ENCODE results near the gene TBCEL. TPM values are rescaled to one million over a fixed set of nuclear protein-coding genes. Genes with fewer than 3 reads are reported as not detected.
A peak's percentile ranks its signal among the peaks of the same experiment; 100 is the strongest.

Gene TBCEL
- total and polyA plus RNA-seq, 8 donors = 3.3 to 19.4 (median 11.3) TPM

DNA sequence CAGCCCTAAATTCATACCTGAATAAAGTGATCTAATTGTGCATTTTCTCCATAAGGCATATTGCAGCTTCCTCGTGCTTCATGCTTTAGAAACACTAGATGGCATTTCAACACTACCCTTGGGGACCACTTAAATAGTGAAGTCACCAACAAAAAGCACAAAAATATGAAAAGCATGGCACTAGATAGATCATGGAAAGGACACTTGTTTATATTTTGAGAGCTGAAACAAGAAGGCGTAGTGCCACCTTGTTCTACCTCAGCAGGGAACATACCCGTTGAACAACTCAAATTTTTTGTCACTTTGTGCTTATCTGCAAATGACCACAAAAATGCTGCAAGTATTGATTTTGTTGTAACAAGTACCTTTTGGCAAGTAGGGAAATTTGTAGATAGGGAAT, 8.6 kb downstream of the TBCEL start:
- ATAC-seq (peak in 3 of 4 donors; percentile 48 to 74 (median 66)), FAIRE-seq (no peak), DNase-seq (no peak)
- H3K4me3 ChIP-seq = no peak overlapping the region
- no peaks in the 10 kb centered on the region for H3K4me1 ChIP-seq
- H3K36me3 ChIP-seq = no peaks in the 10 kb centered on the region
- no peaks in the 10 kb centered on the region for H3K27me3 ChIP-seq
- TF ChIP-seq, protein P1, sequence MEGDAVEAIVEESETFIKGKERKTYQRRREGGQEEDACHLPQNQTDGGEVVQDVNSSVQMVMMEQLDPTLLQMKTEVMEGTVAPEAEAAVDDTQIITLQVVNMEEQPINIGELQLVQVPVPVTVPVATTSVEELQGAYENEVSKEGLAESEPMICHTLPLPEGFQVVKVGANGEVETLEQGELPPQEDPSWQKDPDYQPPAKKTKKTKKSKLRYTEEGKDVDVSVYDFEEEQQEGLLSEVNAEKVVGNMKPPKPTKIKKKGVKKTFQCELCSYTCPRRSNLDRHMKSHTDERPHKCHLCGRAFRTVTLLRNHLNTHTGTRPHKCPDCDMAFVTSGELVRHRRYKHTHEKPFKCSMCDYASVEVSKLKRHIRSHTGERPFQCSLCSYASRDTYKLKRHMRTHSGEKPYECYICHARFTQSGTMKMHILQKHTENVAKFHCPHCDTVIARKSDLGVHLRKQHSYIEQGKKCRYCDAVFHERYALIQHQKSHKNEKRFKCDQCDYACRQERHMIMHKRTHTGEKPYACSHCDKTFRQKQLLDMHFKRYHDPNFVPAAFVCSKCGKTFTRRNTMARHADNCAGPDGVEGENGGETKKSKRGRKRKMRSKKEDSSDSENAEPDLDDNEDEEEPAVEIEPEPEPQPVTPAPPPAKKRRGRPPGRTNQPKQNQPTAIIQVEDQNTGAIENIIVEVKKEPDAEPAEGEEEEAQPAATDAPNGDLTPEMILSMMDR (IDR thresholded peaks at IDR 0.05) = no peak
- no peaks in the 10 kb centered on the region for H3K9me3 ChIP-seq
- intact Hi-C loops (cut with DNase I) = no loop called here
- no peak overlapping the region for H3K27ac ChIP-seq
- 67 to 72% methylated on average over 3 of the region's 3 CpGs for WGBS, 2 donors

DNA sequence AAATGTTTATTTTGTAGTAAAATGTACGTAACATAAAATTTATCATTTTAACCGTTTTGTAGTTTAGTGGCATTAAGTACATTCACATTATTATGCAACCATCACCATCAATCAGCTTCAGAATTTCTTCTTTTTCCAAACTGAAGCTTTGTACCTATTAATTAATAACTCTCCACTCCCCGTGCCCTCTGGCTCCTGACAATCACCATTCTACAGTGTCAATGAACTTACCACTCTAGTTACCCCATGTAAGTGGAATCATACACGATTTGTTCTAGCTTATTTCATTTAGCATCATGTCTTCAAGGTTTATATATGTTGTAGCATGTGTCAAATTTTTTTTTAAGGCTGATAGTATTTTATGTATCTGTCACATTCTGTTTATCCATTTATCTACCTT, 9.7 kb downstream of the TBCEL start:
- TF ChIP-seq, protein P1 (IDR thresholded peaks at IDR 0.05) = no peak
- ATAC-seq = peak in 1 of 4 donors; percentile 38
- no peak for FAIRE-seq
- 62 to 65% methylated on average over 4 of the region's 4 CpGs for WGBS, 2 donors
- Histone ChIP-seq H3K27me3 (no peaks in the 10 kb centered on the region), H3K4me3 (no peak overlapping the region), H3K9me3 (no peaks in the 10 kb centered on the region), H3K27ac (no peak overlapping the region), H3K4me1 (no peaks in the 10 kb centered on the region), H3K36me3 (no peaks in the 10 kb centered on the region)
- DNase-seq = no peak
- intact Hi-C loops (cut with DNase I) = no loop called here

DNA sequence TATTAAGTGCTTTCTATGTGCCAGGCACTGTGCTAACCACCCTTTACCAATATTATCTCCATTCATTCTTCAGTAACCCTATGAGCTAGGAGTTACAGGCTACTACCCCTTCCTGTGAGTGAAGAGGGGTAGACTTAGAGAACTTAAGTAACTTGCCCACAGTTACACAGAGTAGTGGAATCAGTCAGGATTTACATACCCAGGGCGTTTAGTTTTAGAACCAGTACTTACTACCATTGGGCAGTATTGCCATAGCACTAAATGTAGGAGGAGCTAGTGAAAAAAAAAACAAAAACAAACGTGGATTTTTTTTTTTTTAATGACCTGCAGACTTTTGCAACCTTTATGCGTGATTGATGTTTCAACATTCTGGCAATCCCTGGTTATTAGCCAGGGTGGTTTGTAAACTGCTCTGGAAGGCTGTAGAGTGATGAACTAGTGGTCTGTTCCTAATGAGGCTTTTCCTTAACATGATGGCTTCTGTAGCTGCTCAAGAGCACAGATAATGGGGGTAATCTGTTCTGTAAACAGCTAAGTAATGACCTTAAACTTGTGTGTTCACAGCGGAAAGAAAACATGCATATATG, 11.4 kb downstream of the TBCEL start:
- H3K9me3 ChIP-seq = no peaks in the 10 kb centered on the region
- 57 to 58% methylated on average over 4 of the region's 4 CpGs for WGBS, 2 donors
- intact Hi-C loops (cut with DNase I) = no loop called here
- DNase-seq (no peak), ATAC-seq (no peak), FAIRE-seq (no peak)
- no peaks in the 10 kb centered on the region for H3K4me1 ChIP-seq
- no peak overlapping the region for H3K4me3 ChIP-seq
- H3K27ac ChIP-seq = no peak overlapping the region
- TF ChIP-seq, protein P1 (IDR thresholded peaks at IDR 0.05) = no peak
- no peaks in the 10 kb centered on the region for H3K27me3 ChIP-seq
- no peaks in the 10 kb centered on the region for H3K36me3 ChIP-seq

DNA sequence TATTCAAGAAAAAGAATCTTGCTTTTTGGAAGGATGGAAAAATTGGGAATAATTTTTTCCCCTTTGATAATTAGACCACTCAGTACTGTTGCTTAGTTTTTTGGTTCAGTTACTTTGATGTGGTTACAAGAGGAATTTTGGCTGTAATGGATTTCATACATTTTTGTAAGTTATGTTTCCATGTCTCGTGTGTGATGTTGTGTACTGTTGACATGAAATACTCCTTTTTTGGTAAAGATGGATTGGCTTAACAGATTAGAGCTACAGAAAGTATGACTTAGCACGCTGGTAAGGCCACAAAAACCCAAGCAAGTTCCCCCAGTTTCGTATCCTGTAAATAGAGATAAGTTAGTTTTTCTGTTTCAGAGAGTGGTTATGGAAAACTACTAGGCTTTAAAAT, 11.9 kb downstream of the TBCEL start:
- ATAC-seq = no peak

DNA sequence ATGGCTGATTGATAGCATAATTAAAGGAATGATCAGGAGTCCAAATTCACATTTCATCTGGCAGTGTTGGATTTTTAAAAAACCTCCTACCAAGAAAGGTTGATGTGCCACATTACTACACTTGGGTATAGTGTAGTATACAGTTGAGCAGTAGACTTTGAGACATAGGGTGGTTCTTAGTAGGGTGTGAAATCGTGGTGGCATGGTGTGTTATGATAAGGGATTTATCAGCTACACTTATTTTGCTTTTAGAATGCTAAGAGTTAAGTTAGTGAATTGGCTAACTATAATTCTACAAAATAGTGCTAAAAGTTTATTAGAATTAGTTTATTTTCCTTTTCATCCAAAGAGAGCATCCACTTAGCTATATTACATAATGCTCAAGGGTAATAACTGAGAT, 13.1 kb downstream of the TBCEL start:
- WGBS, 2 donors = 39 to 43% methylated on average over 1 of the region's 1 CpG

More for the DNA sequence above, 11.9 kb downstream of the TBCEL start:
- H3K4me1 ChIP-seq = no peaks in the 10 kb centered on the region
- no peaks in the 10 kb centered on the region for H3K9me3 ChIP-seq
- intact Hi-C loops (cut with DNase I) = no loop called here
- H3K4me3 ChIP-seq = no peak overlapping the region
- DNase-seq (no peak), FAIRE-seq (no peak)
- no peaks in the 10 kb centered on the region for H3K27me3 ChIP-seq
- TF ChIP-seq, protein P1 (IDR thresholded peaks at IDR 0.05) = no peak
- 82 to 92% methylated on average over 3 of the region's 3 CpGs for WGBS, 2 donors
- no peak overlapping the region for H3K27ac ChIP-seq
- H3K36me3 ChIP-seq = no peaks in the 10 kb centered on the region

More for the DNA sequence above, 13.1 kb downstream of the TBCEL start:
- Histone ChIP-seq H3K4me3 (no peak overlapping the region), H3K27ac (no peak overlapping the region), H3K4me1 (no peaks in the 10 kb centered on the region), H3K9me3 (no peaks in the 10 kb centered on the region), H3K27me3 (no peaks in the 10 kb centered on the region), H3K36me3 (no peaks in the 10 kb centered on the region)
- no peak for FAIRE-seq
- intact Hi-C loops (cut with DNase I) = no loop called here
- TF ChIP-seq, protein P1 (IDR thresholded peaks at IDR 0.05) = no peak
- DNase-seq = no peak
- no peak for ATAC-seq

All from pancreas (tissue), 10 donors.